HCT116 (cell line): ENCODE results near the gene CIC. TPM values are rescaled to one million over a fixed set of nuclear protein-coding genes. Genes with fewer than 3 reads are reported as not detected.
A peak's percentile ranks its signal among the peaks of the same experiment; 100 is the strongest.

Experiments
- ATAC-seq: fragments of 200-7000 bp; cut with Tn5 transposase; 2 replicates; pipeline ENCODE4 v1.9.1; 2020; ENCODE audit warnings: mild to moderate bottlenecking, moderate library complexity
- BruUV-seq: library from RNA; stranded (reverse); fragments of 400-500 nt; replicated peaks from 2 replicates; lab custom pipeline; 2021; lab: Mats Ljungman, UMichigan
- CTCF ChIA-PET: fragments of 300-600 bp; sonication (Branson Sonifier 250); formaldehyde crosslinking; loops from one replicate; lab custom pipeline; 2021; ENCODE audit warnings: antibody characterized with exemption; lab: Charles Lee
- POLR2A ChIA-PET: fragments of 300-600, 350-600 bp; sonication (Branson Sonifier 250); formaldehyde crosslinking; loops from one replicate; lab custom pipeline; 2021; ENCODE audit warnings: antibody characterized with exemption; lab: Charles Lee
- RAD21 ChIA-PET, 2 experiments: fragments of 300-600 bp; sonication (Branson Sonifier 250); formaldehyde crosslinking; loops; one replicate each; lab custom pipeline; 2023; ENCODE audit warnings: low total read pairs in 2 of 2; ENCODE audit not compliant: uncharacterized antibody in 2 of 2, unreplicated experiment in 2 of 2, low non-redundant PET in 1 of 2; lab: Charles Lee
- DNase-seq: peaks from one replicate; pipeline ENCODE4 v3.0.0-alpha.2; 2010; ENCODE audit warnings: low read depth, low spot score
- H2AFZ ChIP-seq: fragments of 200-600 bp; shearing (Covaris generic), sonication (generic); 2 replicates; pipeline ENCODE4 v1.6.1; 2017; ENCODE audit warnings: low read depth, mixed run types, mixed read lengths, antibody characterized with exemption, low read length; ENCODE audit not compliant: poor library complexity, severe bottlenecking
- H3K27ac ChIP-seq: 2 replicates; pipeline ENCODE4 v1.5.1; 2012; ENCODE audit warnings: low read depth, low read length
- H3K27me3 ChIP-seq: fragments of 200-600 bp; sonication (generic); 2 replicates; pipeline ENCODE4 v1.6.1; 2016; ENCODE audit warnings: mixed run types, low read length, mixed read lengths; ENCODE audit not compliant: insufficient read depth
- H3K36me3 ChIP-seq, 2 experiments: fragments of 200-500 bp in 1 of 2; fragments of 200-600 bp in 1 of 2; sonication (Bioruptor generic) in 1 of 2; sonication (generic) in 1 of 2; 2 replicates each; pipeline versions ENCODE4 v1.5.1 to v1.6.1; 2014 to 2016; ENCODE audit warnings: low read length in 2 of 2, inconsistent platforms in 1 of 2, mixed read lengths in 1 of 2, mixed run types in 1 of 2; ENCODE audit not compliant: insufficient read depth in 2 of 2, control insufficient read depth in 1 of 2
- H3K4me1 ChIP-seq, 2 experiments: fragments of 200-600 bp in 1 of 2; sonication (generic) in 1 of 2; 2 replicates each; pipeline versions ENCODE4 v1.5.1 to v1.6.1; 2012 to 2017; ENCODE audit warnings: low read length in 2 of 2, inconsistent platforms in 1 of 2, mild to moderate bottlenecking in 1 of 2, mixed read lengths in 1 of 2, mixed run types in 1 of 2, moderate library complexity in 1 of 2; ENCODE audit not compliant: insufficient read depth in 2 of 2, control insufficient read depth in 1 of 2
- H3K4me2 ChIP-seq: fragments of 200-600 bp; sonication (generic); 2 replicates; pipeline ENCODE4 v1.6.1; 2017; ENCODE audit warnings: mixed run types, low read length, mixed read lengths
- H3K4me3 ChIP-seq, 2 experiments: fragments of 200-600 bp in 1 of 2; sonication (generic) in 1 of 2; replicated peaks in 1 of 2; 2 replicates each; pipeline ENCODE4 v1.5.1; 2011 to 2016; ENCODE audit warnings: low read length in 2 of 2, control low read depth in 1 of 2, low read depth in 1 of 2, mild to moderate bottlenecking in 1 of 2, mixed read lengths in 1 of 2, mixed run types in 1 of 2
- H3K79me2 ChIP-seq: fragments of 200-600 bp; sonication (generic); 2 replicates; pipeline ENCODE4 v1.6.1; 2017; ENCODE audit warnings: mild to moderate bottlenecking, mixed run types, low read length, moderate library complexity, mixed read lengths; ENCODE audit not compliant: insufficient read depth
- H3K9ac ChIP-seq: fragments of 200-600 bp; sonication (generic); 2 replicates; pipeline ENCODE4 v1.6.1; 2016; ENCODE audit warnings: low read length, mixed read lengths
- H3K9me2 ChIP-seq: fragments of 200-600 bp; sonication (generic), shearing (Covaris generic); 2 replicates; pipeline ENCODE4 v1.6.1; 2017; ENCODE audit warnings: mixed run types, mild to moderate bottlenecking, moderate library complexity; ENCODE audit not compliant: insufficient read depth
- H3K9me3 ChIP-seq, 2 experiments: fragments of 200-500 bp in 1 of 2; fragments of 200-600 bp in 1 of 2; sonication (Bioruptor generic) in 1 of 2; sonication (generic) in 1 of 2; 2 replicates each; pipeline ENCODE4 v1.6.1; 2014 to 2017; ENCODE audit warnings: low read length in 2 of 2, mixed read lengths in 2 of 2, inconsistent platforms in 1 of 2, low read depth in 1 of 2, mild to moderate bottlenecking in 1 of 2, mixed run types in 1 of 2, moderate library complexity in 1 of 2; ENCODE audit not compliant: control insufficient read depth in 1 of 2, insufficient read depth in 1 of 2
- H4K20me1 ChIP-seq: fragments of 200-600 bp; sonication (generic), shearing (Covaris generic); 2 replicates; pipeline ENCODE4 v1.6.1; 2017; ENCODE audit warnings: mixed run types, mild to moderate bottlenecking, moderate library complexity; ENCODE audit not compliant: insufficient read depth
- ATF3 ChIP-seq: IDR thresholded peaks from 2 replicates; pipeline ENCODE4 v1.6.1; 2012
- CTCF ChIP-seq, 3 experiments: fragments of 200-600 bp in 1 of 3; sonication (generic) in 1 of 3; IDR thresholded peaks in 2 of 3; conservative IDR thresholded peaks in 1 of 3; 2 replicates each; pipeline ENCODE4 v1.5.1; 2012 to 2017; ENCODE audit warnings: low read depth in 2 of 3, low read length in 2 of 3, antibody characterized with exemption in 1 of 3, borderline replicate concordance in 1 of 3, control low read depth in 1 of 3, mild to moderate bottlenecking in 1 of 3, mixed read lengths in 1 of 3, mixed run types in 1 of 3, moderate library complexity in 1 of 3; ENCODE audit not compliant: insufficient read depth in 1 of 3
- ELF1 ChIP-seq: IDR thresholded peaks from 2 replicates; pipeline ENCODE4 v1.6.1; 2012; ENCODE audit warnings: low read depth, borderline replicate concordance
- EZH2 ChIP-seq: fragments of 200-600 bp; sonication (generic); IDR thresholded peaks from 2 replicates; pipeline ENCODE4 v1.6.1; 2017; ENCODE audit warnings: antibody characterized with exemption, mixed run types
- EZH2phosphoT487 ChIP-seq: fragments of 200-600 bp; IDR thresholded peaks from 2 replicates; pipeline ENCODE4 v1.6.1; 2018; ENCODE audit warnings: antibody characterized with exemption, borderline replicate concordance
- FOSL1 ChIP-seq: IDR thresholded peaks from 2 replicates; pipeline ENCODE4 v1.6.1; 2012; ENCODE audit warnings: low read depth
- JUND ChIP-seq: IDR thresholded peaks from 2 replicates; pipeline ENCODE4 v1.6.1; 2012
- MAX ChIP-seq: IDR thresholded peaks from 2 replicates; pipeline ENCODE4 v1.6.1; 2012
- POLR2A ChIP-seq: IDR thresholded peaks from 2 replicates; pipeline ENCODE4 v1.7.0; 2011; ENCODE audit warnings: borderline replicate concordance; ENCODE audit not compliant: insufficient read depth, insufficient read length; ENCODE audit errors: extremely low read depth
- REST ChIP-seq: IDR thresholded peaks from 2 replicates; pipeline ENCODE4 v1.6.1; 2012; ENCODE audit warnings: low read depth
- SIN3A ChIP-seq: IDR thresholded peaks from 2 replicates; pipeline ENCODE4 v1.6.1; 2012; ENCODE audit warnings: low read depth
- SP1 ChIP-seq: IDR thresholded peaks from 2 replicates; pipeline ENCODE4 v1.6.1; 2012; ENCODE audit warnings: low read depth
- SRF ChIP-seq: IDR thresholded peaks from 2 replicates; pipeline ENCODE4 v1.6.1; 2012; ENCODE audit warnings: low read depth
- ZBTB33 ChIP-seq: IDR thresholded peaks from 2 replicates; pipeline ENCODE4 v1.6.1; 2011; ENCODE audit warnings: mild to moderate bottlenecking, low read length, moderate library complexity; ENCODE audit not compliant: insufficient replicate concordance; ENCODE audit errors: extremely low read depth
- ZFX ChIP-seq: fragments of 450-650 bp; IDR thresholded peaks from 2 replicates; pipeline ENCODE4 v1.6.1; 2017
- ZNF274 ChIP-seq: fragments of 200-500 bp; sonication (Bioruptor generic); IDR thresholded peaks from 2 replicates; pipeline ENCODE4 v1.6.1; 2014; ENCODE audit warnings: mild to moderate bottlenecking, low read depth, low read length, inconsistent platforms
- intact Hi-C: fragments of 100-400 bp; cut with micrococcal nuclease; formaldehyde crosslinking; loops from 2 replicates; pipeline ENCODE4 v1.10.0; 2022
- total RNA-seq: library from RNA; stranded (reverse); gene quantifications from one replicate; pipeline ENCODE4 v1.2.1, GENCODE V29; 2021; ENCODE audit not compliant: unreplicated experiment

The CIC gene
- total RNA-seq, 1 experiment from 2014 or later, result 52.0 TPM

- ChIA-PET POLR2A (no interaction called here), RAD21 (no interaction called here), CTCF (interaction anchor here (1.1 kb wide), 1 partner anchor 8 kb away, joined by 3 read pairs; no protein-coding TSS in a partner anchor)
- peak within 1 kb of the TSS; percentile 78 for H2AFZ ChIP-seq
- no TSS peak for BruUV-seq
- intact Hi-C loops, result no loop called here
- no peaks in the 10 kb centered on the region for H3K27me3 ChIP-seq
- no peaks in the 10 kb centered on the region for H3K9me3 ChIP-seq
- H3K4me3 ChIP-seq, result peak within 1 kb of the TSS; percentile 57 to 79
- no peaks in the 10 kb centered on the region for H3K9me2 ChIP-seq
- ATAC-seq (peak; percentile 91), DNase-seq (no peak)
- peak within 1 kb of the TSS; percentile 10; the same call in 1 of the 2 replicates for H3K27ac ChIP-seq
- H4K20me1 ChIP-seq, result no peaks in the 10 kb centered on the region
- peaks cover 0 to 18% of the 10 kb centered on the region in 2 experiments; a peak in 2 of 4 replicates for H3K4me1 ChIP-seq
- H3K36me3 ChIP-seq, result no peaks in the 10 kb centered on the region
- peak within 1 kb of the TSS; percentile 100 for H3K4me2 ChIP-seq
- TF ChIP-seq FOSL1 (no peak), JUND (no peak), ZFX (no peak), CTCF (IDR thresholded peaks at IDR 0.05 in 2 of 3, conservative IDR thresholded peaks at IDR 0.05 in 1 of 3; ENCODE audit: borderline replicate concordance in 1 of 3, insufficient read depth in 1 of 3, low read depth in 2 of 3, low read length in 2 of 3) (peak in 1 of 3 experiments; percentile 14; a peak in 1 of 6 replicates), EZH2phosphoT487 (no peak), EZH2 (no peak), ZBTB33 (no peak), ATF3 (no peak), SIN3A (no peak), SP1 (no peak), MAX (no peak; the same call in 1 of the 2 replicates), ZNF274 (no peak), ELF1 (no peak), REST (peak; percentile 79), POLR2A (no peak), SRF (no peak)
- H3K79me2 ChIP-seq, result no peaks in the 10 kb centered on the region
- peak within 1 kb of the TSS; percentile 49; the same call in 1 of the 2 replicates for H3K9ac ChIP-seq
Measured at GRCh38 chr19:42313096-42313839, 44.2 kb downstream of the CIC start, which contains the start of gene TMEM145. Gene TMEM145 (plus strand): TSS chr19:42313309. CDS start chr19:42313377, 68 bp downstream.
